IMR-90 (cell line): ENCODE data around the gene MAEA.

Experiments
- CEBPB ChIP-seq: IDR thresholded peaks from 2 replicates; pipeline ENCODE4 v1.6.1; 2012; ENCODE audit warnings: low read depth, low read length, improper control_type of control experiment
- MAFK ChIP-seq: IDR thresholded peaks from 2 replicates; pipeline ENCODE4 v1.6.1; 2012; ENCODE audit warnings: low read depth, low read length, improper control_type of control experiment
- POLR2A ChIP-seq: IDR thresholded peaks from 2 replicates; pipeline ENCODE4 v1.6.1; 2012; ENCODE audit warnings: mild to moderate bottlenecking, low read depth, low read length
- RAD21 ChIP-seq: IDR thresholded peaks from 2 replicates; pipeline ENCODE4 v1.6.1; 2012; ENCODE audit warnings: low read length, improper control_type of control experiment
- RCOR1 ChIP-seq: IDR thresholded peaks from 2 replicates; pipeline ENCODE4 v1.6.1; 2012; ENCODE audit warnings: mild to moderate bottlenecking, low read length, improper control_type of control experiment; ENCODE audit not compliant: insufficient replicate concordance
- TF ChIP-seq, protein P1 (sequence below): conservative IDR thresholded peaks from 2 replicates; pipeline ENCODE4 v1.5.1; 2012; ENCODE audit warnings: mild to moderate bottlenecking, low read depth, low read length, improper control_type of control experiment

DNA sequence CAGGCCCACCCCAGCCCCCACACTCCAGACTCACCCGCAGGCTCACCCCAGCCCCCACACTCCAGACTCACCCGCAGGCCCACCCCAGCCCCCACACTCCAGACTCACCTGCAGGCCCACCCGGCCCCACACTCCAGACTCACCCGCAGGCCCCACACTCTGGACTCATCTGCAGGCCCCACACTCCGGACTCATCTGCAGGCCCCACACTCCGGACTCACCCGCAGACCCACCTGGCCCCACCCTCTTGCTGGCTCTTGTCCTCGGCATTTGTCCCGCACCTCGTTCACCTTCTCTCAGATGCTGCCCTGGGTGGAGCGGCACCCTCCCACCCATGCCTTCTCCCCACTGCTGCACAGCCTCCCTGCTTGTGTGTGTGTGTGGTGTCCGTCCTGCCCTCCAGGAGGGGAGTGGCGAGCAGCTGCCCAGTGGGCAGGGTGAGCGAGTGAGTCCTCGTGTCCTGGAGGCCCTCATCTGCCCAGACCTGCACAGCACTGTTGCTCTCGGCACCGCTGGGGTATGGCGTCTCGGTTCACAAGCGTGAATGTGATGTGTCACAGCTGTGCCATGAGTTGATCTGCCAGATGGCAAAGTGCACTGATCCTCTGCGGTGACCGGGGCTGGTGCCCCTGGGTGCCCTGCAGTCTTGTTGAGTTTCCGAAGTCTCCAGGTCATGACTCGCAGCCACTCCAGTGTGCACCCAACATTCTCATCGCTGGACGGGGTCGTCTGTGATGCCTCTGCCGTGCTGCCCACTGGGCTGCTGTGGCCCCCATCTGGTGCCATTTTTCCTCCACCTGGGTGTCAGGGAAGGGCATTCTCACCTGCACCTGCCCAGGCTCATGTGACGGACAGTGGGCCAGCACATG, 27.7 kb downstream of the MAEA start:
- TF ChIP-seq POLR2A = no peak
- TF ChIP-seq MAFK = no peak
- TF ChIP-seq, protein P1, sequence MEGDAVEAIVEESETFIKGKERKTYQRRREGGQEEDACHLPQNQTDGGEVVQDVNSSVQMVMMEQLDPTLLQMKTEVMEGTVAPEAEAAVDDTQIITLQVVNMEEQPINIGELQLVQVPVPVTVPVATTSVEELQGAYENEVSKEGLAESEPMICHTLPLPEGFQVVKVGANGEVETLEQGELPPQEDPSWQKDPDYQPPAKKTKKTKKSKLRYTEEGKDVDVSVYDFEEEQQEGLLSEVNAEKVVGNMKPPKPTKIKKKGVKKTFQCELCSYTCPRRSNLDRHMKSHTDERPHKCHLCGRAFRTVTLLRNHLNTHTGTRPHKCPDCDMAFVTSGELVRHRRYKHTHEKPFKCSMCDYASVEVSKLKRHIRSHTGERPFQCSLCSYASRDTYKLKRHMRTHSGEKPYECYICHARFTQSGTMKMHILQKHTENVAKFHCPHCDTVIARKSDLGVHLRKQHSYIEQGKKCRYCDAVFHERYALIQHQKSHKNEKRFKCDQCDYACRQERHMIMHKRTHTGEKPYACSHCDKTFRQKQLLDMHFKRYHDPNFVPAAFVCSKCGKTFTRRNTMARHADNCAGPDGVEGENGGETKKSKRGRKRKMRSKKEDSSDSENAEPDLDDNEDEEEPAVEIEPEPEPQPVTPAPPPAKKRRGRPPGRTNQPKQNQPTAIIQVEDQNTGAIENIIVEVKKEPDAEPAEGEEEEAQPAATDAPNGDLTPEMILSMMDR = no peak
- no peak for TF ChIP-seq CEBPB
- no peak for TF ChIP-seq RAD21
- no peak for TF ChIP-seq RCOR1
